ENCODE measurements around the gene CTF1. TPM values are rescaled to one million over a fixed set of nuclear protein-coding genes. Genes with fewer than 3 reads are reported as not detected.

Gene CTF1
- total and polyA plus RNA-seq, 2 donors (not counting 1 experiment from before 2014, with no cell fraction given) = 0.78 to 0.81 TPM

DNA sequence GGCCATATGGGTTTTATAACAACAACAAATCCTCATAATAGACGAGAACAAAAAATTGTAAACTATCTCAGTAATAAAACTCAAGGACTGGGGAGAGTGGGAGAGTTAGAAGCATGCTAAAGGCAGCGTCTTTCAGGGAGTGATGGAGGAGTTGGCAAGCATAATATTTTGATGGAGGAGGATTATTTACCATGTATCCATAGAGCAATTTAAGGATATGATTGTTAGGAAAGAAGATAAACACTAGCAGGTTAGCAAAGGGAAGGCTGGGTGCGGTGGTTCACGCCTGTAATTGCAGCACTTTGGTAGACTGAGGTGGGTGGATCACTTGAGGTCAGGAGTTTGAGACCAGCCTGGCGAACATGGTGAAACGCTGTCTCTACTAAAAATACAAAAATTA is 30.4 kb upstream of the CTF1 start:
- ChIA-PET CTCF (no interaction called here), POLR2A (no interaction called here)
- no peak overlapping the region for H3K4me2 ChIP-seq (replicated peaks; ENCODE audit: low read depth, low read length, poor library complexity, severe bottlenecking)
- TF ChIP-seq, protein P1, sequence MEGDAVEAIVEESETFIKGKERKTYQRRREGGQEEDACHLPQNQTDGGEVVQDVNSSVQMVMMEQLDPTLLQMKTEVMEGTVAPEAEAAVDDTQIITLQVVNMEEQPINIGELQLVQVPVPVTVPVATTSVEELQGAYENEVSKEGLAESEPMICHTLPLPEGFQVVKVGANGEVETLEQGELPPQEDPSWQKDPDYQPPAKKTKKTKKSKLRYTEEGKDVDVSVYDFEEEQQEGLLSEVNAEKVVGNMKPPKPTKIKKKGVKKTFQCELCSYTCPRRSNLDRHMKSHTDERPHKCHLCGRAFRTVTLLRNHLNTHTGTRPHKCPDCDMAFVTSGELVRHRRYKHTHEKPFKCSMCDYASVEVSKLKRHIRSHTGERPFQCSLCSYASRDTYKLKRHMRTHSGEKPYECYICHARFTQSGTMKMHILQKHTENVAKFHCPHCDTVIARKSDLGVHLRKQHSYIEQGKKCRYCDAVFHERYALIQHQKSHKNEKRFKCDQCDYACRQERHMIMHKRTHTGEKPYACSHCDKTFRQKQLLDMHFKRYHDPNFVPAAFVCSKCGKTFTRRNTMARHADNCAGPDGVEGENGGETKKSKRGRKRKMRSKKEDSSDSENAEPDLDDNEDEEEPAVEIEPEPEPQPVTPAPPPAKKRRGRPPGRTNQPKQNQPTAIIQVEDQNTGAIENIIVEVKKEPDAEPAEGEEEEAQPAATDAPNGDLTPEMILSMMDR (IDR thresholded peaks at IDR 0.05) = no peak
- TF ChIP-seq EZH2 (IDR thresholded peaks at IDR 0.05; ENCODE audit: borderline replicate concordance, insufficient read depth, low read depth, low read length, poor library complexity, severe bottlenecking) = no peak
- Mint-ChIP-seq H3K9me3 (ENCODE audit: insufficient read depth) (no peaks in the 10 kb centered on the region), H3K4me1 (peaks cover 4% of the 10 kb centered on the region), H3K27ac (no peak overlapping the region), H3K27me3 (no peaks in the 10 kb centered on the region), H3K4me3 (no peak overlapping the region)
- ATAC-seq (ENCODE audit: low read depth) = no peak
- no peaks in the 10 kb centered on the region for H3K36me3 ChIP-seq (replicated peaks in 1 of 2; ENCODE audit: control extremely low read depth in 1 of 2, control insufficient read depth in 1 of 2, extremely low read depth in 1 of 2, insufficient read depth in 2 of 2, low read length in 1 of 2)
- no peak for DNase-seq
- H2AFZ ChIP-seq (ENCODE audit: insufficient read depth, low read depth, low read length, poor library complexity, severe bottlenecking) = no peak overlapping the region
- no peaks in the 10 kb centered on the region for H3K79me2 ChIP-seq (ENCODE audit: control insufficient read depth, insufficient read depth, low read length)
- no peak overlapping the region for H3K4me3 ChIP-seq (ENCODE audit: control extremely low read depth in 1 of 5, extremely low read depth in 1 of 5, insufficient read depth in 1 of 5, low read depth in 2 of 5, low read length in 4 of 5)
- no peaks in the 10 kb centered on the region for H3K4me1 ChIP-seq (ENCODE audit: control insufficient read depth in 2 of 2, insufficient read depth in 2 of 2, low read length in 2 of 2)
- H3K27ac ChIP-seq (ENCODE audit: low read length in 2 of 2) = no peak overlapping the region
- no peaks in the 10 kb centered on the region for H4K20me1 ChIP-seq (ENCODE audit: control insufficient read depth, insufficient read depth, low read length, poor library complexity, severe bottlenecking)
- intact Hi-C loops (cut with micrococcal nuclease) = no loop called here
- H3K9me3 ChIP-seq (ENCODE audit: control extremely low read depth in 1 of 3, control insufficient read depth in 2 of 3, insufficient read depth in 1 of 3, low read length in 2 of 3) = no peaks in the 10 kb centered on the region
- H3K9ac ChIP-seq (ENCODE audit: low read length) = no peak overlapping the region
- 55% methylated on average over 5 of the region's 6 CpGs for WGBS (ENCODE audit: insufficient coverage)
- no peaks in the 10 kb centered on the region for H3K27me3 ChIP-seq (replicated peaks in 1 of 4; ENCODE audit: control extremely low read depth in 1 of 4, control insufficient read depth in 3 of 4, insufficient read depth in 4 of 4, low read length in 3 of 4)

DNA sequence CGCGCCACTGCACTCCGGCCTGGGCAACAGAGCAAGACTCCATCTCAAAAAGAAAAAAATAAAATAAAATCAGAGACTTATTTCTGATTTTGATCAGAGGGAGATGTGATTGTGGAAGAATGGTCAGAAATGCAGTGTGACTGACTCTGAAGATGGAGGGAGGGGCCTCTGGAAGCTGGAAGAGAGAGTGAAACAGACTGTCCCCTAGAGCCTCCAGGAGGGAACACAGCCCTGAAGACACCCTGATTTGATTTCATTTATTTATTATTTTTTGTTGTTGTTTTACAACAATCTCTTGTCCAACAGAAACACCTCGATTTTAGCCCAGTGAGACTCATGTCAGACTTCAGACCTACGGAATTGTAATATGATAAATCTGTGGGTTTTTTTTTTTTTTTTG is 28.7 kb upstream of the CTF1 start:
- TF ChIP-seq, protein P1 (IDR thresholded peaks at IDR 0.05) = no peak
- TF ChIP-seq EZH2 (IDR thresholded peaks at IDR 0.05; ENCODE audit: borderline replicate concordance, insufficient read depth, low read depth, low read length, poor library complexity, severe bottlenecking) = no peak
- no peak overlapping the region for H3K4me2 ChIP-seq (replicated peaks; ENCODE audit: low read depth, low read length, poor library complexity, severe bottlenecking)
- H3K9me3 ChIP-seq (ENCODE audit: control extremely low read depth in 1 of 3, control insufficient read depth in 2 of 3, insufficient read depth in 1 of 3, low read length in 2 of 3) = no peaks in the 10 kb centered on the region
- no peaks in the 10 kb centered on the region for H4K20me1 ChIP-seq (ENCODE audit: control insufficient read depth, insufficient read depth, low read length, poor library complexity, severe bottlenecking)
- H2AFZ ChIP-seq (ENCODE audit: insufficient read depth, low read depth, low read length, poor library complexity, severe bottlenecking) = no peak overlapping the region
- H3K27ac Mint-ChIP-seq = no peak overlapping the region
- H3K79me2 ChIP-seq (ENCODE audit: control insufficient read depth, insufficient read depth, low read length) = no peaks in the 10 kb centered on the region
- H3K4me1 ChIP-seq (ENCODE audit: control insufficient read depth in 2 of 2, insufficient read depth in 2 of 2, low read length in 2 of 2) = no peaks in the 10 kb centered on the region
- H3K4me3 ChIP-seq (ENCODE audit: control extremely low read depth in 1 of 5, extremely low read depth in 1 of 5, insufficient read depth in 1 of 5, low read depth in 2 of 5, low read length in 4 of 5) = no peak overlapping the region
- no peak overlapping the region for H3K27ac ChIP-seq (ENCODE audit: low read length in 2 of 2)
- no peaks in the 10 kb centered on the region for H3K27me3 ChIP-seq (replicated peaks in 1 of 4; ENCODE audit: control extremely low read depth in 1 of 4, control insufficient read depth in 3 of 4, insufficient read depth in 4 of 4, low read length in 3 of 4)
- WGBS (ENCODE audit: insufficient coverage) = no CpG with 5 or more reads among the region's 5 CpGs
- H3K9me3 Mint-ChIP-seq (ENCODE audit: insufficient read depth) = no peaks in the 10 kb centered on the region
- no peak overlapping the region for H3K4me3 Mint-ChIP-seq
- POLR2A ChIA-PET = interaction anchor here (0.7 kb wide), 1 partner anchor 74 kb away, joined by 6 read pairs; no protein-coding TSS in a partner anchor
- no peak overlapping the region for H3K9ac ChIP-seq (ENCODE audit: low read length)
- peaks cover 5% of the 10 kb centered on the region for H3K4me1 Mint-ChIP-seq
- CTCF ChIA-PET = no interaction called here
- DNase-seq = no peak
- no peak for ATAC-seq (ENCODE audit: low read depth)
- intact Hi-C loops (cut with micrococcal nuclease) = no loop called here
- no peaks in the 10 kb centered on the region for H3K36me3 ChIP-seq (replicated peaks in 1 of 2; ENCODE audit: control extremely low read depth in 1 of 2, control insufficient read depth in 1 of 2, extremely low read depth in 1 of 2, insufficient read depth in 2 of 2, low read length in 1 of 2)
- no peaks in the 10 kb centered on the region for H3K27me3 Mint-ChIP-seq
